B cell (primary cell): Measurements from ENCODE around the gene BMAL2. TPM values are rescaled to one million over a fixed set of nuclear protein-coding genes. Genes with fewer than 3 reads are reported as not detected.

Experiments
- ATAC-seq: fragments of 200-7000 bp; cut with Tn5 transposase; one replicate; pipeline ENCODE4 v1.10.0; 2021; ENCODE audit warnings: low read depth, mild to moderate bottlenecking, moderate number of reproducible peaks, moderate library complexity
- CTCF ChIA-PET: fragments of 350-600 bp; sonication (Branson Sonifier 250); formaldehyde crosslinking; loops from one replicate; lab custom pipeline; 2021; ENCODE audit warnings: antibody characterized with exemption, inconsistent platforms; lab: Charles Lee
- POLR2A ChIA-PET: fragments of 350-600 bp; sonication (Branson Sonifier 250); formaldehyde crosslinking; loops from one replicate; lab custom pipeline; 2021; ENCODE audit warnings: antibody characterized with exemption; lab: Charles Lee
- DNase-seq: peaks from one replicate; pipeline ENCODE4 v3.0.0; 2013
- H2AFZ ChIP-seq: 2 replicates; pipeline ENCODE4 v1.6.1; 2012; ENCODE audit warnings: mild to moderate bottlenecking, low read depth, low read length; ENCODE audit not compliant: insufficient read depth, poor library complexity, severe bottlenecking
- H3K27ac ChIP-seq, 2 donors: 1 replicate in 1 of 2; 2 replicates in 1 of 2; pipeline ENCODE4 v1.5.1; 2012 to 2013; ENCODE audit warnings: low read length in 2 of 2, mild to moderate bottlenecking in 2 of 2, moderate library complexity in 1 of 2
- H3K27me3 ChIP-seq, 4 experiments: fragments of 200-600 bp in 1 of 4; sonication (generic) in 1 of 4; replicated peaks in 1 of 4; 1 replicate in 2 of 4; 2 replicates in 2 of 4; pipeline versions ENCODE4 v1.6.1 to v1.7.0; 2013 to 2016; ENCODE audit warnings: low read length in 3 of 4, mild to moderate bottlenecking in 2 of 4, mixed read lengths in 1 of 4, moderate library complexity in 1 of 4; ENCODE audit not compliant: insufficient read depth in 4 of 4, control insufficient read depth in 3 of 4; ENCODE audit errors: control extremely low read depth in 1 of 4
- H3K36me3 ChIP-seq, 2 experiments: replicated peaks in 1 of 2; 1 replicate in 1 of 2; 2 replicates in 1 of 2; pipeline versions ENCODE4 v1.6.1 to v1.7.1; 2013; ENCODE audit warnings: low read length in 1 of 2; ENCODE audit not compliant: insufficient read depth in 2 of 2, control insufficient read depth in 1 of 2; ENCODE audit errors: control extremely low read depth in 1 of 2, extremely low read depth in 1 of 2
- H3K4me1 ChIP-seq, 2 donors: fragments of 200-600 bp in 1 of 2; sonication (generic) in 1 of 2; 1 replicate in 1 of 2; 2 replicates in 1 of 2; pipeline versions ENCODE4 v1.5.1 to v1.6.1; 2013 to 2017; ENCODE audit warnings: low read length in 2 of 2; ENCODE audit not compliant: control insufficient read depth in 2 of 2, insufficient read depth in 2 of 2
- H3K4me2 ChIP-seq: replicated peaks from 2 replicates; pipeline ENCODE3; 2012; ENCODE audit warnings: mild to moderate bottlenecking, low read depth, low read length; ENCODE audit not compliant: poor library complexity, severe bottlenecking
- H3K4me3 ChIP-seq, 5 experiments: fragments of 200-600 bp in 1 of 5; sonication (generic) in 1 of 5; 1 replicate in 3 of 5; 2 replicates in 2 of 5; pipeline versions ENCODE4 v1.5.1 to v1.7.0; 2011 to 2016; ENCODE audit warnings: low read length in 4 of 5, mild to moderate bottlenecking in 4 of 5, low read depth in 2 of 5, control low read depth in 1 of 5, moderate library complexity in 1 of 5; ENCODE audit not compliant: insufficient read depth in 1 of 5; ENCODE audit errors: control extremely low read depth in 1 of 5, extremely low read depth in 1 of 5
- H3K79me2 ChIP-seq: fragments of 200-600 bp; sonication (generic); one replicate; pipeline ENCODE4 v1.6.0; 2016; ENCODE audit warnings: low read length; ENCODE audit not compliant: control insufficient read depth, insufficient read depth
- H3K9ac ChIP-seq: fragments of 200-600 bp; sonication (generic); 2 replicates; pipeline ENCODE4 v1.6.1; 2017; ENCODE audit warnings: mild to moderate bottlenecking, low read length, moderate library complexity
- H3K9me3 ChIP-seq, 3 donors: one replicate each; pipeline versions ENCODE4 v1.6.1 to v1.7.1; 2013; ENCODE audit warnings: low read length in 2 of 3; ENCODE audit not compliant: control insufficient read depth in 2 of 3, insufficient read depth in 1 of 3; ENCODE audit errors: control extremely low read depth in 1 of 3
- H4K20me1 ChIP-seq: 2 replicates; pipeline ENCODE4 v1.6.0; 2012; ENCODE audit warnings: mild to moderate bottlenecking, low read length; ENCODE audit not compliant: insufficient read depth, control insufficient read depth, poor library complexity, severe bottlenecking
- H3K27ac Mint-ChIP-seq: one replicate; pipeline ENCODE4 v1.8.0; 2021; ENCODE audit warnings: mixed read lengths
- H3K27me3 Mint-ChIP-seq: one replicate; pipeline ENCODE4 v1.8.0; 2021; ENCODE audit warnings: mixed read lengths
- H3K4me1 Mint-ChIP-seq: one replicate; pipeline ENCODE4 v1.8.0; 2021; ENCODE audit warnings: mixed read lengths
- H3K4me3 Mint-ChIP-seq: one replicate; pipeline ENCODE4 v1.8.0; 2021; ENCODE audit warnings: mixed read lengths
- H3K9me3 Mint-ChIP-seq: one replicate; pipeline ENCODE4 v1.8.0; 2022; ENCODE audit warnings: mixed read lengths; ENCODE audit not compliant: insufficient read depth
- EZH2 ChIP-seq: IDR thresholded peaks from 2 replicates; pipeline ENCODE4 v1.6.1; 2012; ENCODE audit warnings: borderline replicate concordance, low read depth, mild to moderate bottlenecking, moderate library complexity, low read length; ENCODE audit not compliant: insufficient read depth, poor library complexity, severe bottlenecking
- WGBS: methylation state at CpG from one replicate; pipeline ENCODE4 v1.1.5; 2013; ENCODE audit warnings: missing lambda C conversion rate; ENCODE audit not compliant: insufficient coverage; 5-methylcytosine and 5-hydroxymethylcytosine counted together
- intact Hi-C: fragments of 100-400 bp; cut with micrococcal nuclease; formaldehyde crosslinking; loops from one replicate; pipeline ENCODE4 v1.10.0; 2022
- polyA plus RNA-seq: library from polyadenylated mRNA; depleted of rRNA; stranded (reverse); fragments of >200 nt; gene quantifications from 2 replicates; pipeline ENCODE4 v1.2.3, GENCODE V29; 2012
- total RNA-seq, 2 donors: library from RNA; stranded (reverse); fragments of 120-200 nt in 1 of 2; gene quantifications; 1 replicate in 1 of 2; 2 replicates in 1 of 2; pipeline versions ENCODE4 v1.2.3 to v1.2.4, GENCODE V29; 2013 to 2022
- TF ChIP-seq, protein P1 (sequence below): fragments of 200-600 bp; IDR thresholded peaks from one replicate; pipeline ENCODE4 v1.8.0; 2022; ENCODE audit warnings: antibody characterized with exemption, mild to moderate bottlenecking

The BMAL2 gene
- total and polyA plus RNA-seq, 2 donors (not counting 1 experiment from before 2014, with no cell fraction given), result 0.30 to 2.8 TPM

- intact Hi-C loops, result no loop called here
- Histone ChIP-seq H3K79me2 (no peaks in the 10 kb centered on the region), H3K9me3 (no peaks in the 10 kb centered on the region), H3K9ac (no peak overlapping the region), H2AFZ (no peak overlapping the region), H3K27me3 (peaks cover 0 to 13% (median 5%) of the 10 kb centered on the region in 4 experiments), H4K20me1 (no peaks in the 10 kb centered on the region), H3K36me3 (no peaks in the 10 kb centered on the region), H3K4me3 (no peak overlapping the region), H3K27ac (no peak overlapping the region), H3K4me2 (no peak overlapping the region), H3K4me1 (peaks cover 6 to 7% of the 10 kb centered on the region in 2 donors)
- no peaks in the 10 kb centered on the region for H3K9me3 Mint-ChIP-seq
- ChIA-PET POLR2A (no interaction called here), CTCF (no interaction called here)
- no peak for DNase-seq
- peaks cover 9% of the 10 kb centered on the region for H3K27me3 Mint-ChIP-seq
- no peak overlapping the region for H3K27ac Mint-ChIP-seq
- no peak overlapping the region for H3K4me3 Mint-ChIP-seq
- ATAC-seq, result no peak
- TF ChIP-seq EZH2, result no peak
- TF ChIP-seq, protein P1, sequence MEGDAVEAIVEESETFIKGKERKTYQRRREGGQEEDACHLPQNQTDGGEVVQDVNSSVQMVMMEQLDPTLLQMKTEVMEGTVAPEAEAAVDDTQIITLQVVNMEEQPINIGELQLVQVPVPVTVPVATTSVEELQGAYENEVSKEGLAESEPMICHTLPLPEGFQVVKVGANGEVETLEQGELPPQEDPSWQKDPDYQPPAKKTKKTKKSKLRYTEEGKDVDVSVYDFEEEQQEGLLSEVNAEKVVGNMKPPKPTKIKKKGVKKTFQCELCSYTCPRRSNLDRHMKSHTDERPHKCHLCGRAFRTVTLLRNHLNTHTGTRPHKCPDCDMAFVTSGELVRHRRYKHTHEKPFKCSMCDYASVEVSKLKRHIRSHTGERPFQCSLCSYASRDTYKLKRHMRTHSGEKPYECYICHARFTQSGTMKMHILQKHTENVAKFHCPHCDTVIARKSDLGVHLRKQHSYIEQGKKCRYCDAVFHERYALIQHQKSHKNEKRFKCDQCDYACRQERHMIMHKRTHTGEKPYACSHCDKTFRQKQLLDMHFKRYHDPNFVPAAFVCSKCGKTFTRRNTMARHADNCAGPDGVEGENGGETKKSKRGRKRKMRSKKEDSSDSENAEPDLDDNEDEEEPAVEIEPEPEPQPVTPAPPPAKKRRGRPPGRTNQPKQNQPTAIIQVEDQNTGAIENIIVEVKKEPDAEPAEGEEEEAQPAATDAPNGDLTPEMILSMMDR, result no peak
- peaks cover 10% of the 10 kb centered on the region for H3K4me1 Mint-ChIP-seq
- WGBS, result 100% methylated on average over 1 of the region's 1 CpG
These were observed 5.8 kb downstream of the BMAL2 start for GRCh38 chr12:27338473-27338872.

- 93% methylated on average over 2 of the region's 3 CpGs for WGBS
- no peak overlapping the region for H3K4me3 Mint-ChIP-seq
- Histone ChIP-seq H2AFZ (no peak overlapping the region), H3K79me2 (no peaks in the 10 kb centered on the region), H4K20me1 (no peaks in the 10 kb centered on the region), H3K9me3 (no peaks in the 10 kb centered on the region), H3K4me2 (no peak overlapping the region), H3K36me3 (no peaks in the 10 kb centered on the region), H3K9ac (no peak overlapping the region), H3K4me1 (no peaks in the 10 kb centered on the region), H3K27ac (no peak overlapping the region), H3K27me3 (peaks cover 0 to 2% (median 0%) of the 10 kb centered on the region in 4 experiments), H3K4me3 (no peak overlapping the region)
- H3K9me3 Mint-ChIP-seq, result no peaks in the 10 kb centered on the region
- intact Hi-C loops, result no loop called here
- no peaks in the 10 kb centered on the region for H3K27me3 Mint-ChIP-seq
- POLR2A ChIA-PET, result no interaction called here
- DNase-seq (no peak), ATAC-seq (no peak)
- CTCF ChIA-PET, result no interaction called here
- H3K4me1 Mint-ChIP-seq, result no peaks in the 10 kb centered on the region
- TF ChIP-seq, protein P1, result no peak
- no peak for TF ChIP-seq EZH2
- no peak overlapping the region for H3K27ac Mint-ChIP-seq
These were observed 8.3 kb downstream of the BMAL2 start for GRCh38 chr12:27340971-27341370.
